ENCODE measurements around the gene HOMER1.

Gene HOMER1

GRCh38 chr5:79513704-79514390, at the start of gene HOMER1:
Gene HOMER1, minus strand, starts transcription at chr5:79514134. Its CDS starts 1,360 bp downstream, at chr5:79512774.
- peak; percentile 89 for DNase-seq

DNA sequence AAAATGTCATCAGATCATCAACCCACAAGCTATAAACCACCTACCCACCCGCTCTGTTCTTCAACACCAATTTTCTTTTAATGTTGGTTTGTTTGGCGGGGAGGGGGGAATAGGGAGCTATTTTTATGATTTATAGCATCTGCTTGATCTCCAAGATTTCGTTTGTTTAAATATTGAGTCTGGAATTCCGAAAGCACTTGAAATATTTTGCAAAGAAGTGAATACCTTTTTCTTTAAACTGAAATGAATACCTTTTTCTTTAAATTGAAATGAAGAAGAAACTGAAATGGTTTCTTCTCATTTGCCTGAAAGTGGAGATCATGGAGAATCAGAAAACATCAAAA, 49.3 kb upstream of the HOMER1 start:
- DNase-seq, result no peak

DNA sequence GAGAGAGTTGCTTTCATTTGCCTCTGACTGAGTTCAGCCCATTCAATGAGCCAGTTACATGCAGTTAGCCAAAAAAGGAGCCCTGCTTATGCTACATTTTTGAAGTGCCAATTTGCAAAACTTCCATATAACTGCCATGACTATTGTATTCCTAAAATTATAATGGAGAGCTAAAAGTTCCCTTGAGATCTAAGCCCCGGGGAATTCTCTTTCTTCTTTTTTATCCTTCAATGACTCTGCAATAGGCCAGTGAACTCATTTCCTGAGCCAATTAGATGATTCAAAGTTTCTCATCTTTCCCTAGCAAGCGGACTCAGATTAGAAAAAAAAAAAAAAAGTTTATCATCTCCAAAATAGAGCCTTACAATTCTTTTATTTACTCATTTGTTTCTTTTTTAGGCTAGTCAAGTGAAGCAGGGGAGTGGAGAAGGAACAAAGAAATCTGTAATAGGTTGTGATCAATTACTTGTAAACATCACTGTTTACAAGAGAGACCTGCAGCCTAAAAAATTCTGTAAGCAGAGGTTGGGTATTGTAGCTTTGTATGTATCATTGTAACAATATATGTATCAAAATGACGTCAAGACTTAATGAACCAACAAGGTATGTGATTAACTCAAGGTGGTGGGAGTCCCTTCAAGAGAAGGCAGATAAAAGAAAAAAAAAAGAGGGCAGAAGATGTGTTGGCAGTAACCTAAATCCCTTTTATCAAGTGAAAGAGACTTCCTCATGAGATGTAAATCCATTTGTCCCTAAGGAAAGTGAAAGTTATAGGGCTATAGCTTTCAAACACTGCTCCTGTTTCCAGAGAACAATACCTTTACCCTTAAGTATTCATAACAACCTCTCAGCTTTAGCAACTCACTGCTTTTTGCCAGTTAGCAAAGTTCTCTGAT, 48.7 kb upstream of the HOMER1 start:
- DNase-seq, result peak; percentile 77

- DNase-seq, result peak; percentile 56
Observed at GRCh38 chr5:79561525-79561893, 47.6 kb upstream of the HOMER1 start.

GRCh38 chr5:79560771-79561524, 47.0 kb upstream of the HOMER1 start:
- DNase-seq, result peak; percentile 85

DNA sequence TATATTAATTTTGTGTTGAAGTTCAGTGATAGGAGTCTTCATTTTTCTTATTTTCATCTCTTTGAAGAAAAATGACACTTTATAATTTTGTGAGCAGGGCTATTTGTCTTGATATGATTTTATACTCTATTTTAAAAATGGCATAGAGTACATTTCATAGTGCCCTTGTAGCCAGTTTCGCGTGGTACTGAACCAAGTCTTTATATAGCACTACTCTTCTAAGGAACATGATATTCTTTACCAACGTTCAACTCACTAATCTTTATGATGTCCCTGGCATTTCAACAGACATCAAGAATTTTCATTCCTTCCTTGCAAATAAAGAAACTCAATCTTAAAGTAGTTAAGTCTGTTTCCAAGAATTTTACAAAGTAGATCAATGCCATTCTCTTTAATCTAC, 41.5 kb upstream of the HOMER1 start:
- no peak for DNase-seq

DNA sequence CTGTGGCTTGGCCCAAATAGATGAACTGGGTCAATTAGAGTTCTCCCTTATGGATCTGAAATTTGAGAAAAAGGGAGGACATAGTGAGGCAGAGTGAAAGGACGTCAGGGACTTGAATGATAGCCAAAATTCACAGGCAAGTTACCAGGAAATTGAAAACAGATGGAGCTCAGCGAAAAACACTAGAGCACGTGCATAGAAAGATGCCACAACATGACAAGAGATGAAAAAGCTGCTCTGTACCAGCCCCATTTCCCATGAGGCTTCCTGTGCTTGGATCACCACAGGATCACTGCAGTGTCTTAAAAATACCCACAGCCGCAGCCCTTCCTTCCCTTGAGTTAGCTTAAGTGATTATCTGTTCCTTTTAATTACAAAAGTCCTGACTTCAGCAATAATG, 39.0 kb upstream of the HOMER1 start:
- no peak for DNase-seq

- DNase-seq, result no peak
Observed at GRCh38 chr5:79547982-79548381, 34.0 kb upstream of the HOMER1 start.

DNA sequence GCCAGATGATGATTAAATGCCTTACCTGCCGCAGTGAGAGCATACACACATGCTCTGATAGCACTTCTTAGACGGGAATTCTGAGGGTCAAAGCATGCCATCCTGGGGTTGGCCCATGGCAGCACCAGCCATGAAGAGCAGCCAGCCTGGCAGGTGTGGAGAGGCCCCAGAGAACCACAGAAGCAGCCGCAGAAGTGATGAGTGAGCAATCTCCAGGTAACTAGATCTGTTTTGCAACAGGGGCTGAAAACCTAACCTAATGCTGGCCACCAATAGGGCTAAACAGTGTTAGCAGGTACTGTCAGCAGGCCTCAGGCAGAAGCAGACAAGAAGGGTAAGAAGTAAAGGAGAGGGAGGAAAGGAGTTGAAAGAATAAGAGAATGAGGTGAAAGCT, 33.5 kb upstream of the HOMER1 start:
- DNase-seq, result no peak

DNA sequence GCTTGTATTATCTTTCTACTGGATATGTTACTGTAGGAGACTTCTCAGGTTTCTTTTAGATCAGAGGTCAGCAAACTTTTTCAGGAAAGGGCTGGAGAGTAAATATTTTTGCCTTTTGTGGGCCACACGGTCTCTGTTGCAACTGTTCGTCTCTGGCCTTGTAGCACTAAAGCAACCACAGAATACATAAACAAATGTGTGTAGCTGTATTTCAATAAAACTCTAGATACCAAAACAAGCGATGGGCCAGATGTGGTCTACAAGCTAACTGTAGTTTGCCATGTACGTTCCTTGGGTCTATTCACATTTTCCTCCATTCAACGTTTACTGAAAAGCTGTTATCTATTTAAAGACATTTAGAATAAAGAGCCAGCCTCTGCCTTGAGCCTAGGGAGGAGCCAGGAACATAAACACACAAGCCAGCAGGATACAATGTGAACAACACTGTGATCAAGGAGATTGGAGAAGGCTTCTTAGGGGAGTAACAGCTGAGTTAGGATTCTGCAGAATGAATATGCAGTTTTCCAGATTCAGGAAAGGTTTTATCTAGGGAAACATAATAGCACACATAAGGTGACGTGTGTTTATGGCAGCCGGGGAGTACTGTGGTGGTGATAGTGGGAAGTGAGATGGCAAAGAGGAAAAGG, 33.0 kb upstream of the HOMER1 start:
- no peak for DNase-seq

- DNase-seq, result no peak
Observed at GRCh38 chr5:79544131-79544530, 30.2 kb upstream of the HOMER1 start.

DNA sequence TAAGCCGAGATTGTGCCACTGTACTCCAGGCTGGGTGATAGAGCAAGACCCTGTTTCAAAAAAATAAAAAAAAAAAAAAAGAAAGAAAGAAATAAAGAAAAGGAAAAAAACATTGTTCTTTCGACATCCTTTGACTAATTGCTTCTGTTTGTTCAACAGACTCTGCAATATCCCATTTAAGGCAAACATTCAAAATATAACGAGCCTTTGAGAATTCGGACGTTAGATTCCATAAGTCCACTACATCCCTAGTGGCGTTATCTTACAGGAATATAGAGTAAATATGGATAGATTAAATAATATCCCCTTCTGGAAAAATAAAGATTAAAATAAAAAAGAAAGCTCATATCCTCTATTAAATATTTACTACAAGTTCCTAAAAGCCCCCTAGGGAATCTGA, 27.0 kb upstream of the HOMER1 start:
- DNase-seq, result no peak

- no peak for DNase-seq
Observed at GRCh38 chr5:79536193-79536906, 22.4 kb upstream of the HOMER1 start.

- DNase-seq, result peak; percentile 14
Observed at GRCh38 chr5:79535477-79536192, 21.7 kb upstream of the HOMER1 start.

DNA sequence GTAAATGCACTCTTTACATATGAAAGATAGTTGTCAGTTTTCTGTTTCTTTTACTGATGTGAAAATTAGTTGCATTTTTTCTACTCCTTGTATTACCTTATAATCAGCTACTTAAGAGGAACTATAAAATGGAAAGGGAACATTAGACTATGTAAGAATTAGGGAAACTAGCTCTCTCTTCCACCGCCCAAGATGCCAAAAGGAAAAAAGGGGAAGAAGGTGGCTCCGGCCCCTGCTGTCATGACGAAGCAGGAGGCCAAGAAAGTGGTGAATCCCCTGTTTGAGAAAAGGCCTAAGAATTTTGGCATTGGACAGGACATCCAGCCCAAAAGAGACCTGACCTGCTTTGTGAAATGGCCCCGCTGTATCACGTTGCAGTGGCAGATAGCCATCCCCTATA, 15.2 kb upstream of the HOMER1 start:
- no peak for DNase-seq

GRCh38 chr5:79527431-79527830, 13.5 kb upstream of the HOMER1 start:
- no peak for DNase-seq

GRCh38 chr5:79526928-79527327, 13.0 kb upstream of the HOMER1 start:
- no peak for DNase-seq

DNA sequence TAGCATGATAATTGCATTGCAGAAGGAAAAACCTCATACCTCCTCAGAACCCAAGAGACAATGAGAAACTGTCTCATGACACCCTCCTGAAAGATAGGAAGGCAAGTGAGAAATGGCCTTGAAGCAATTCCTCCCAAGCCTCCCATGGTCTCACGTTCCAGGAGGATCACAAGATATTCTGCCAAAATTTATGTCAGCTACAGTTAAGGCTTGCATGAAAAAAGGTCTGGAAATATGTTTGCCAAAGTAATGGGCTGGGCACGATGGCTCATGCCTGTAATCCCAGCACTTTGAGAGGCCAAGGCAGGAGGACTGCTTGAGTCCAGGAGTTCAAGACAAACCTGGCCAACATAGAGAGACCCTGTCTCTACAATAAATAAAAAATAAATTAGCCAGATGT, 12.6 kb upstream of the HOMER1 start:
- DNase-seq, result no peak

DNA sequence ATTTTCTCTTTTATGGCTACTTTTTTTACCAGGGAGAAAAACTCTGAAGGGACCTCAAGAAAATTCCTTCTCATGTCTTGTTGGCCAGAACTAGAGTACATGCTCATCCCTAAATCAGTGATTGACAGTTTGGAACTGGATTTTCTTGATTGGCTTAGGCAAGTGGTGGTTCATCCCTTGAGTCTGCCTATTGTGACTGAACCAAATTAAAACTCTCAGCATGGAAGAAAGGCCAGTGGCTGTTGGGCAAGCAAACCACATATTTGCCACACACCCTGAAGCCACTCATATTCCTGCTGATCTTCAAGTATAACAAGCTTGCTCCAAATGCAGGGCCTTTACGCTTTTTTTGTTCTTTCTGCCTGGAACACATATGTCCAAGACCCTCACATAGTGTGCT, 7.2 kb upstream of the HOMER1 start:
- DNase-seq, result no peak

DNA sequence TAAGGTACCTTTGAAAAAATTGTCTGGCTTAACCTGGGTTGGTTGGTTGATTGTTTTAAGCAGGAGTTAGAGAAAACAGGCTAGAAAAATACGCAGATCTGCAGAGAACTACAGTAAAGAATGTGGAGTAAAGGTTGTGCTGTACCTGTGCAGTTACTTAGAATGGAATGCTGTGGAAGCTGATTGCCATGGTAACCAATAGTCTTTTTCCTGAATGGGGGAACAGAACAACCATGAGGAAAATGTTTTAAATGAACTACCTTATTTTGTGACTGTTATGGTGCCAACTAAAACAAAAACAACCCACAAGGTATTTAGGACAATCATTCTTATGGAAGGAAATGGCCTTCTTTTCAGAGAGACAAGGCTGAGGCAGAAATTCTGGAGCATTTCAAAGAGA, 4.8 kb upstream of the HOMER1 start:
- no peak for DNase-seq

DNA sequence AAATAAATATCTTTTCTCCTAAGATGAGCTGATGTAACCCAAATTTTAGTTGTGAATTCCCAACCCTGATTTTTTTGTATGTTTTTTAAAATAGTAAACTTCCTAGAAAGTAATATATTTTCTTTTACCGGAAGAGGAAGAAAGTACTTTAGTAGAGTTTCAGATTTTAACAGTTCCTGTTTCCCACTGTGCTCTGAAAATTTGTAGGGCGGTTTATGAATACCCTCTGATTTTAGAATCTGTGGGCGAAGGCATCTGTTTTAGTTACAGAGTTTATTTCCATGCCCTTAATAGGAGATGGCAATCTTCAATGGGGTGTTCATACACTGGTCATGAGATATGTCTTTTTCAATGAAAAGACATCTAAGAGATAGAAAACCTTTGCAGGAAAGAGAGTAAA, 3.7 kb upstream of the HOMER1 start:
- DNase-seq, result no peak

GRCh38 chr5:79516986-79517385, 3.1 kb upstream of the HOMER1 start:
- DNase-seq, result no peak
